ENCODE measurements around the gene SEMA3E. TPM values are rescaled to one million over a fixed set of nuclear protein-coding genes. Genes with fewer than 3 reads are reported as not detected.

SEMA3E gene
- total RNA-seq (2022; extraction: Qiagen RNA extraction; ENCODE audit: low read depth), result 2.2 to 3.4 TPM (median 2.8 TPM) in 5 replicates

DNA sequence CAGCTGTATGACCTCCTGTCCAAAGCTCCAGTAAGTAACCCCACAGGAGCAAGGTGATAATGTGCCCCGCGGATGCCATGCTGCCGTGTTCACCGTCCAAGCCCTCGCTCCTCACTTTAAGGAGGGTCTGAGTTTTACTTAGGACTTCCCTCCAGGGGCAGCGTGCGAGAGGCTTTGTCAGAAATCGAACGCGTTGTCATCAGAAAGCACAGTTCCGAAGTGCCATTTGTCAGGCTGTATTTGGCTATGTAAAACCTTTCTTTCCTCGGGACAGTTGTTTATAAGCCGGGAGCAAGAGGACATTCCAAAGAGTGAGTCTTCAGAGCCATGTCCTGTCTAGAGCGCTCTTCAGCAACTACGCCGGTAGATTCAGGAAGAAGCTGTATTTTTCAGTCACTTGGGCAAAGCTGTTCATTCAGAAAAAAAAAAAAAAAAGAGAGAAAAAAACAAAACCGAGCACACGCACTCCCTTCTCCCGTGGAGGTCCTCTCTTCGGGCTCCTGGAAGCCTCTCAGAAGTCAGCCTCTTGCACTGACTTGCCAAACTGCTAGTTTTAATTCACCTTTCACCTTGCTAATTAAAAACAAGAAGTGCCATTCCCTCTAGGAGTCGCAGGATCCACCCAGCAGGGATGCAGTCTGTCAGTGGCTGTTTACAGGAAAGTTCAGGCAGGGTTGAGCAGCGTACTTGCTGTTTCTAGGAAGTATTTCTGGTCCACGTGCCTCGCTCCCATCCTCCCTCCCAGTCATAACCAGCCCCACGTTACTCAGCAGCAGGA, at the start of gene SEMA3E:
Gene SEMA3E (minus strand): TSS at position 676 of the 778 bp plus-strand sequence.

